Smooth muscle cell (in vitro differentiated cells): ENCODE data around the gene RAD54L. TPM values are rescaled to one million over a fixed set of nuclear protein-coding genes. Genes with fewer than 3 reads are reported as not detected.
"Not testable (repeated sequence)": the region's sequence is repeated elsewhere in the genome, so short reads cannot be mapped to it uniquely, and the experiment has no call there.

ENCODE experiments used
- DNase-seq: peaks from one replicate; lab custom pipeline; 2025; ENCODE audit not compliant: unreplicated experiment; lab: John Stamatoyannopoulos, UW
- H2AFZ ChIP-seq: fragments of 200-600 bp; sonication (generic); 2 replicates; pipeline ENCODE4 v1.6.0; 2016; ENCODE audit warnings: antibody characterized with exemption, low read depth, mild to moderate bottlenecking
- H3F3A ChIP-seq: fragments of 200-600 bp; sonication (generic); 2 replicates; pipeline ENCODE4 v1.6.0; 2017; ENCODE audit warnings: antibody characterized with exemption, low read depth
- H3K27ac ChIP-seq: fragments of 200-600 bp; sonication (generic); 2 replicates; pipeline ENCODE4 v1.5.1; 2016; ENCODE audit warnings: low read depth, mild to moderate bottlenecking
- H3K27me3 ChIP-seq: fragments of 200-600 bp; sonication (generic); 2 replicates; pipeline ENCODE4 v1.6.1; 2016; ENCODE audit warnings: low read depth, mild to moderate bottlenecking
- H3K36me3 ChIP-seq: fragments of 200-600 bp; sonication (generic); 2 replicates; pipeline ENCODE4 v1.5.1; 2016; ENCODE audit warnings: low read depth
- H3K4me1 ChIP-seq: fragments of 200-600 bp; sonication (generic); 2 replicates; pipeline ENCODE4 v1.5.1; 2016; ENCODE audit warnings: low read depth
- H3K4me2 ChIP-seq: fragments of 200-600 bp; sonication (generic); 2 replicates; pipeline ENCODE4 v1.6.0; 2016; ENCODE audit warnings: mild to moderate bottlenecking
- H3K4me3 ChIP-seq: fragments of 200-600 bp; sonication (generic); 2 replicates; pipeline ENCODE4 v1.5.1; 2016; ENCODE audit warnings: mild to moderate bottlenecking
- H3K79me2 ChIP-seq: fragments of 200-600 bp; sonication (generic); 2 replicates; pipeline ENCODE4 v1.6.0; 2016; ENCODE audit warnings: low read depth, mild to moderate bottlenecking
- H3K9ac ChIP-seq: fragments of 200-600 bp; sonication (generic); 2 replicates; pipeline ENCODE4 v1.6.0; 2016; ENCODE audit warnings: low read depth
- H3K9me3 ChIP-seq: fragments of 200-600 bp; sonication (generic); replicated peaks from 2 replicates; pipeline ENCODE4 v1.5.1; 2016; ENCODE audit warnings: low read depth
- H4K20me1 ChIP-seq: fragments of 200-600 bp; sonication (generic); 2 replicates; pipeline ENCODE4 v1.6.0; 2016; ENCODE audit warnings: low read depth
- CTCF ChIP-seq: fragments of 200-600 bp; sonication (generic); IDR thresholded peaks from 2 replicates; pipeline ENCODE4 v1.5.1; 2017; ENCODE audit warnings: borderline replicate concordance, mild to moderate bottlenecking, antibody characterized with exemption; ENCODE audit not compliant: insufficient read depth, poor library complexity, severe bottlenecking
- WGBS: methylation state at CpG from one replicate; pipeline ENCODE4 v1.1.7; 2016; ENCODE audit warnings: low lambda C conversion rate; 5-methylcytosine and 5-hydroxymethylcytosine counted together
- polyA plus RNA-seq: library from polyadenylated mRNA; unstranded; fragments of >200 nt; fragmentation: Nextera tagmentation; extraction: Ambion mirVana; gene quantifications from 2 replicates; pipeline ENCODE4 v1.2.1, GENCODE V29; 2016
- total RNA-seq: library from RNA; depleted of rRNA; stranded (reverse); fragments of >200 nt; gene quantifications from 2 replicates; pipeline ENCODE4 v1.2.3, GENCODE V29; 2014

The RAD54L gene
- total and polyA plus RNA-seq, 2 experiments from 2014 or later = 4.9 to 5.6 TPM

DNA sequence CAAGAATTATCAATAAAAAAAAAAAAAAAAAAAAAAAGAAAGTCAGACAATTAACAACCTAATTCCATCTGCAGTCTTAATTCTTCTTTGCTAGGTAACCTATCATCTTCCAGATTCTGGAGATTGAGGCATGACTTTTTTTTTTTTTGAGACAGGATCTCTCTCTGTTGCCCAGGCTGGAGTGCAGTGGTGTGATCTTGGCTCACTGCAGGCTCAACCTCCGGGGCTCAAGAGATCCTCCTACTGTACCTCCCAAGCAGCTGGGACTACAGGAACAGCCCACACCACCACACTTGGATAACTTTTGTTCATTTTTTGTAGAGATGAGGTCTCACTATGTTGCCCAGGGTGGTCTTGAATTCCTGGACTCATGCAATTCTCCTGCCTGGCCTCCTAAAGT lies 4.6 kb upstream of the RAD54L start:
- Histone ChIP-seq H3K79me2 (no peaks in the 10 kb centered on the region), H3K9ac (no peak overlapping the region), H3K4me2 (no peak overlapping the region), H3K27me3 (no peaks in the 10 kb centered on the region), H3K9me3 (no peaks in the 10 kb centered on the region), H3K4me3 (no peak overlapping the region), H3F3A (no peaks in the 10 kb centered on the region), H3K36me3 (no peaks in the 10 kb centered on the region), H3K27ac (no peak overlapping the region), H4K20me1 (no peaks in the 10 kb centered on the region), H3K4me1 (no peaks in the 10 kb centered on the region), H2AFZ (no peak overlapping the region)
- WGBS = 94% methylated on average over 1 of the region's 1 CpG
- TF ChIP-seq CTCF = no peak
- no peak for DNase-seq

- not testable (repeated sequence) for DNase-seq, H3K27ac ChIP-seq
Measured at GRCh38 chr1:46243831-46244230, 3.7 kb upstream of the RAD54L start.

DNA sequence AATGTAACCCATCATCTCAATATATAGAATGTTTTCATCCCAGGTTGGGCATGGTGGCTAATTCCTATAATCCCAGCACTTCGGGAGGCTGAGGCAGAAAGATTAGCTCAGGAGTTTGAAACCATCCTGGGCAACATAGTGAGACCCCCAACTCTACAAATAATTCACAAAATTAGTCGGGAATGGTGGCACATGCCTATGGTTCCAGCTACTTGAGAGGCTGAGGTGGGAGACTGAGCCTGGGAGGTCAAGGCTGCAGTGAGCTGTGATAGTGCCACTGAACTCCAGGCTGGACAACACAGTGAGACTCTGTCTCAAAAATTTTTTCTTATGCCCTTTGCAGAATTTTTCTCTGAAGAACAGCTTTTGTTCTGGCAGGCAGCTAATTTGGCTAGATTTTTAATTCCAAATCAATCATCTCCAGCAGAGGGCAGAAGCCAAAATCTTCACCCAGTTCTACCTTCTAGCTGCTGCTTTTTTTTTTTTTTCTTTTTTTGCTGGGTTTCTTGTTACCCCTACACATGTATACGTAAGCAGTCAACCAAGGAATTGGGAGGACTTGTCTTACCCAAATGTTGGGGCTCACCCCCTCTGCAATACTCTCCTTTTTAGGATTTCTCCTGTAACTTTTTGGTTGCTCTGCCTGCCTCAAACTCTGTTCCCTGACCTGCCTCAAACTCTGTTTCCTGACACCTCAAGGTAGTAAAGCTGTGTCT lies 2.7 kb upstream of the RAD54L start:
- no peaks in the 10 kb centered on the region for H3F3A ChIP-seq
- no peak overlapping the region for H3K4me2 ChIP-seq
- no peak overlapping the region for H2AFZ ChIP-seq
- H3K9me3 ChIP-seq = no peaks in the 10 kb centered on the region
- H3K27me3 ChIP-seq = no peaks in the 10 kb centered on the region
- TF ChIP-seq CTCF = peak; percentile 25
- DNase-seq = no peak
- H3K4me1 ChIP-seq = peaks cover 9% of the 10 kb centered on the region
- no peaks in the 10 kb centered on the region for H3K36me3 ChIP-seq
- H3K79me2 ChIP-seq = peaks cover 7% of the 10 kb centered on the region
- H3K27ac ChIP-seq = no peak overlapping the region
- 85% methylated on average over 3 of the region's 3 CpGs for WGBS
- no peak overlapping the region for H3K9ac ChIP-seq
- H4K20me1 ChIP-seq = no peaks in the 10 kb centered on the region
- H3K4me3 ChIP-seq = no peak overlapping the region

More at GRCh38 chr1:46243831-46244230, 3.7 kb upstream of the RAD54L start:
- not testable (repeated sequence) for H3K4me3 ChIP-seq, H2AFZ ChIP-seq, H3K27me3 ChIP-seq, H3K36me3 ChIP-seq, H3K4me1 ChIP-seq, H3K79me2 ChIP-seq, H3K4me2 ChIP-seq, H4K20me1 ChIP-seq, H3K9ac ChIP-seq, H3K9me3 ChIP-seq, H3F3A ChIP-seq
- 92% methylated on average over 3 of the region's 3 CpGs for WGBS

DNA sequence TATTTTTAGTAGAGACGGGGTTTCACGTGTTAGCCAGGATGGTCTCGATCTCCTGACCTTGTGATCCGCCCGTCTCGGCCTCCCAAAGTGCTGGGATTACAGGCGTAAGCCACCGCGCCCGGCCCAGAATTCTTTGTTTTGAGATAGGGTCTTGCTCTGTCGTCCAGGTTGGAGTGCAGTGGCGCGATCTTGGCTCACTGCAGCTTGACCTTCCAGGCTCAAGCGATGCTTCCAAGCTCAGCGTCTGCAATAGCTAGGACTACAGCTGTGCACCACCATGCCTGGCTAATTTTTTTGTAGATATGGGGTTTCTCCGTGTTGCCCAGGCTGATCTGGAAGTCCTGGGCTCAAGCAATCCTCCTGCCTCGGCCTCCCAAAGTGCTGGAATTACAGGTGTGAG lies 1.4 kb upstream of the RAD54L start:
- Histone ChIP-seq H3K4me3 (peak overlapping the region; percentile 64), H3K27ac (peak overlapping the region; percentile 77), H3K4me2 (peak overlapping the region; percentile 90)
- H2AFZ ChIP-seq, DNase-seq, H3F3A ChIP-seq, H4K20me1 ChIP-seq, H3K79me2 ChIP-seq, H3K27me3 ChIP-seq, H3K4me1 ChIP-seq, H3K36me3 ChIP-seq, H3K9ac ChIP-seq, H3K9me3 ChIP-seq: not testable (repeated sequence)
- 96% methylated on average over 17 of the region's 17 CpGs for WGBS
